Adrenal gland (tissue), 12 donors: ENCODE data around the gene SSTR4. TPM values are rescaled to one million over a fixed set of nuclear protein-coding genes. Genes with fewer than 3 reads are reported as not detected.
A peak's percentile ranks its signal among the peaks of the same experiment; 100 is the strongest.

ENCODE experiments used
- DNase-seq, 7 donors: peaks; one replicate each; pipeline ENCODE4 v3.0.0-alpha.2; 2019 to 2020
- H3K27ac ChIP-seq, 5 donors: fragments of 200-600 bp; sonication (generic) in 4 of 5; 1 replicate in 3 of 5; 2 replicates in 2 of 5; pipeline versions ENCODE4 v1.5.1 to v1.8.0; 2016 to 2020; ENCODE audit warnings: mild to moderate bottlenecking in 1 of 5
- H3K27me3 ChIP-seq: fragments of 200-600 bp; 2 replicates; pipeline ENCODE4 v1.8.0; 2021
- H3K36me3 ChIP-seq, 2 donors: fragments of 200-600 bp; replicated peaks in 1 of 2; 1 replicate in 1 of 2; 2 replicates in 1 of 2; pipeline versions ENCODE4 v1.5.1 to v1.8.0; 2018 to 2022
- H3K4me1 ChIP-seq, 2 donors: fragments of 200-600 bp; replicated peaks in 1 of 2; 1 replicate in 1 of 2; 2 replicates in 1 of 2; pipeline versions ENCODE4 v1.5.1 to v1.8.0; 2018 to 2021
- H3K4me3 ChIP-seq, 4 donors: fragments of 200-600 bp; sonication (generic) in 3 of 4; one replicate each; pipeline ENCODE4 v1.5.1; 2016 to 2018
- H3K9me3 ChIP-seq, 3 donors: fragments of 200-600 bp; sonication (generic) in 1 of 3; replicated peaks in 1 of 3; 1 replicate in 2 of 3; 2 replicates in 1 of 3; pipeline versions ENCODE4 v1.5.1 to v1.8.0; 2016 to 2021
- CTCF ChIP-seq, 6 experiments: fragments of 450-650 bp in 4 of 6; fragments of 200-600 bp in 2 of 6; sonication (generic) in 1 of 6; IDR thresholded peaks; 1 replicate in 5 of 6; 2 replicates in 1 of 6; pipeline versions ENCODE4 v1.5.1 to v1.8.0; 2016 to 2021; ENCODE audit warnings: antibody characterized with exemption in 6 of 6, mild to moderate bottlenecking in 2 of 6, moderate library complexity in 1 of 6
- POLR2A ChIP-seq, 2 donors: fragments of 450-650 bp; IDR thresholded peaks; one replicate each; pipeline ENCODE4 v1.6.1; 2017; ENCODE audit warnings: antibody characterized with exemption in 2 of 2, mild to moderate bottlenecking in 2 of 2, moderate library complexity in 1 of 2
- whole genome bisulfite sequencing, 4 donors: extraction: QIAGEN DNeasy Blood & Tissue Kit in 2 of 4; methylation state at CpG; one replicate each; pipeline versions ENCODE4 v1.1.5 to v1.1.7; 2013 to 2017; 5-methylcytosine and 5-hydroxymethylcytosine counted together
- intact Hi-C, 2 donors: fragments of 100-400 bp; cut with DNase I; formaldehyde crosslinking; loops; one replicate each; pipeline versions ENCODE4 v1.14.1 to v1.15.0; 2022 to 2023
- polyA plus RNA-seq, 3 donors: library from polyadenylated mRNA; stranded (reverse); fragments of 200-250 nt in 2 of 3; fragments of 350-450 nt in 1 of 3; fragmentation: Illumina TruSeq in 1 of 3; extraction: RNeasy Lipid Tissue Mini Kit (QIAGEN cat#74804) in 1 of 3; gene quantifications; one replicate each; pipeline ENCODE4 v1.2.3, GENCODE V29; 2013 to 2014
- total RNA-seq, 9 donors: library from RNA; depleted of rRNA in 4 of 9; stranded (reverse); fragments of >200 nt in 4 of 9; fragments of 120-200 nt in 1 of 9; fragmentation: NEBNext Ultra II Directional in 1 of 9; extraction: Animal tissue kit (Norgen Biotek cat#: 25700) in 1 of 9; gene quantifications; one replicate each; pipeline versions ENCODE4 v1.1.0 to v1.2.4, GENCODE V29; 2013 to 2023
- donor health status: healthy with polysubstance abuse.
- donor health status: Bipolar disorder and iron deficiency.
- donor health status: DM: yes; HTN: yes; CAD: no.
- donor health status: DM: no; HTN: no; CAD: no.
- donor health status: DM: no; HTN: no; CAD: no.
- donor health status: DM: yes; HTN: yes; CAD: no.

SSTR4 gene
- total and polyA plus RNA-seq, 12 donors, result not detected

- Histone ChIP-seq H3K27me3 (no peaks in the 10 kb centered on the region), H3K4me1 (peaks cover 9 to 29% of the 10 kb centered on the region in 2 donors), H3K9me3 (no peaks in the 10 kb centered on the region), H3K27ac (peak overlapping the region in 2 of 5 donors; percentile 58 to 69), H3K4me3 (no peak overlapping the region), H3K36me3 (no peaks in the 10 kb centered on the region)
- TF ChIP-seq POLR2A (IDR thresholded peaks at IDR 0.05), result no peak
- peak; percentile 40 to 71 (median 68) for TF ChIP-seq CTCF (IDR thresholded peaks at IDR 0.05)
- intact Hi-C loops, result no loop called here
- WGBS, 4 donors, result 32 to 44% (median 40%) methylated on average over 7 to 8 of the region's 8 CpGs
- DNase-seq, result peak in 6 of 7 donors; percentile 69 to 81 (median 77)
Observed at GRCh38 chr20:23061734-23062561, 26.8 kb downstream of the SSTR4 start.

GRCh38 chr20:23062632-23063031, 27.5 kb downstream of the SSTR4 start:
- intact Hi-C loops, result no loop called here
- peaks cover 9 to 29% of the 10 kb centered on the region in 2 donors for H3K4me1 ChIP-seq
- no peak overlapping the region for H3K4me3 ChIP-seq

GRCh38 chr20:23063168-23063567, 28.1 kb downstream of the SSTR4 start:
- no peaks in the 10 kb centered on the region for H3K9me3 ChIP-seq
- peaks cover 9 to 29% of the 10 kb centered on the region in 2 donors for H3K4me1 ChIP-seq
- 81 to 91% (median 87%) methylated on average over 3 of the region's 3 CpGs for WGBS, 4 donors
- no peak overlapping the region for H3K4me3 ChIP-seq
- TF ChIP-seq CTCF (IDR thresholded peaks at IDR 0.05) (no peak), POLR2A (IDR thresholded peaks at IDR 0.05) (no peak)
- intact Hi-C loops, result no loop called here
- DNase-seq, result no peak
- no peak overlapping the region for H3K27ac ChIP-seq
- H3K27me3 ChIP-seq, result no peaks in the 10 kb centered on the region
- H3K36me3 ChIP-seq, result no peaks in the 10 kb centered on the region

More at GRCh38 chr20:23062632-23063031, 27.5 kb downstream of the SSTR4 start:
- Histone ChIP-seq H3K27ac (peak overlapping the region in 1 of 5 donors; percentile 57), H3K27me3 (no peaks in the 10 kb centered on the region), H3K36me3 (no peaks in the 10 kb centered on the region), H3K9me3 (no peaks in the 10 kb centered on the region)
- no peak for DNase-seq
- TF ChIP-seq POLR2A (IDR thresholded peaks at IDR 0.05) (no peak), CTCF (IDR thresholded peaks at IDR 0.05) (no peak)

- Histone ChIP-seq H3K4me3 (no peak overlapping the region), H3K4me1 (peaks cover 9 to 29% of the 10 kb centered on the region in 2 donors), H3K27ac (no peak overlapping the region), H3K36me3 (no peaks in the 10 kb centered on the region), H3K9me3 (no peaks in the 10 kb centered on the region), H3K27me3 (no peaks in the 10 kb centered on the region)
- no peak for TF ChIP-seq CTCF (IDR thresholded peaks at IDR 0.05)
- no peak for TF ChIP-seq POLR2A (IDR thresholded peaks at IDR 0.05)
- DNase-seq, result no peak
- 62 to 67% (median 63%) methylated on average over 2 of the region's 2 CpGs for WGBS, 4 donors
- intact Hi-C loops, result no loop called here
Observed at GRCh38 chr20:23063581-23063980, 28.5 kb downstream of the SSTR4 start.
